ENCODE data around the gene TRIM10. TPM values are rescaled to one million over a fixed set of nuclear protein-coding genes. Genes with fewer than 3 reads are reported as not detected.

TRIM10 gene
- total and polyA plus RNA-seq, 4 donors = 0.29 to 128 (median 0.73) TPM

- TF ChIP-seq, protein P1, sequence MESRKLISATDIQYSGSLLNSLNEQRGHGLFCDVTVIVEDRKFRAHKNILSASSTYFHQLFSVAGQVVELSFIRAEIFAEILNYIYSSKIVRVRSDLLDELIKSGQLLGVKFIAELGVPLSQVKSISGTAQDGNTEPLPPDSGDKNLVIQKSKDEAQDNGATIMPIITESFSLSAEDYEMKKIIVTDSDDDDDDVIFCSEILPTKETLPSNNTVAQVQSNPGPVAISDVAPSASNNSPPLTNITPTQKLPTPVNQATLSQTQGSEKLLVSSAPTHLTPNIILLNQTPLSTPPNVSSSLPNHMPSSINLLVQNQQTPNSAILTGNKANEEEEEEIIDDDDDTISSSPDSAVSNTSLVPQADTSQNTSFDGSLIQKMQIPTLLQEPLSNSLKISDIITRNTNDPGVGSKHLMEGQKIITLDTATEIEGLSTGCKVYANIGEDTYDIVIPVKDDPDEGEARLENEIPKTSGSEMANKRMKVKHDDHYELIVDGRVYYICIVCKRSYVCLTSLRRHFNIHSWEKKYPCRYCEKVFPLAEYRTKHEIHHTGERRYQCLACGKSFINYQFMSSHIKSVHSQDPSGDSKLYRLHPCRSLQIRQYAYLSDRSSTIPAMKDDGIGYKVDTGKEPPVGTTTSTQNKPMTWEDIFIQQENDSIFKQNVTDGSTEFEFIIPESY (IDR thresholded peaks at IDR 0.05) = no peak
Observed at GRCh38 chr6:30102970-30103871, 57.8 kb downstream of the TRIM10 start (continued).

GRCh38 chr6:30102414-30102969 is 58.5 kb downstream of the TRIM10 start:
- WGBS = 46% methylated on average over 15 of the region's 15 CpGs
- H3K27me3 ChIP-seq (ENCODE audit: control insufficient read depth in 4 of 4, insufficient read depth in 4 of 4, low read length in 3 of 4) = peaks cover 0 to 7% (median 2%) of the 10 kb centered on the region in 4 donors
- peak overlapping the region; percentile 31 to 49 for H3K27ac ChIP-seq (ENCODE audit: low read depth in 1 of 2, low read length in 2 of 2)
- no peak for TF ChIP-seq EGR1 (IDR thresholded peaks at IDR 0.05; ENCODE audit: low read depth in 2 of 2)
- TF ChIP-seq YY1 (IDR thresholded peaks at IDR 0.05) = no peak
- no peak for TF ChIP-seq FOXA2 (IDR thresholded peaks at IDR 0.05)
- TF ChIP-seq NR2F2 (IDR thresholded peaks at IDR 0.05) = no peak
- no peak for TF ChIP-seq HNF4A (conservative IDR thresholded peaks at IDR 0.05)
- TF ChIP-seq RXRA (IDR thresholded peaks at IDR 0.05) = no peak
- TF ChIP-seq ATF3 (IDR thresholded peaks at IDR 0.05) = no peak
- TF ChIP-seq FOXA1 (IDR thresholded peaks at IDR 0.05) = no peak
- no peak for TF ChIP-seq GABPA (IDR thresholded peaks at IDR 0.05 in 1 of 2, conservative IDR thresholded peaks at IDR 0.05 in 1 of 2)
- TF ChIP-seq, protein P2, sequence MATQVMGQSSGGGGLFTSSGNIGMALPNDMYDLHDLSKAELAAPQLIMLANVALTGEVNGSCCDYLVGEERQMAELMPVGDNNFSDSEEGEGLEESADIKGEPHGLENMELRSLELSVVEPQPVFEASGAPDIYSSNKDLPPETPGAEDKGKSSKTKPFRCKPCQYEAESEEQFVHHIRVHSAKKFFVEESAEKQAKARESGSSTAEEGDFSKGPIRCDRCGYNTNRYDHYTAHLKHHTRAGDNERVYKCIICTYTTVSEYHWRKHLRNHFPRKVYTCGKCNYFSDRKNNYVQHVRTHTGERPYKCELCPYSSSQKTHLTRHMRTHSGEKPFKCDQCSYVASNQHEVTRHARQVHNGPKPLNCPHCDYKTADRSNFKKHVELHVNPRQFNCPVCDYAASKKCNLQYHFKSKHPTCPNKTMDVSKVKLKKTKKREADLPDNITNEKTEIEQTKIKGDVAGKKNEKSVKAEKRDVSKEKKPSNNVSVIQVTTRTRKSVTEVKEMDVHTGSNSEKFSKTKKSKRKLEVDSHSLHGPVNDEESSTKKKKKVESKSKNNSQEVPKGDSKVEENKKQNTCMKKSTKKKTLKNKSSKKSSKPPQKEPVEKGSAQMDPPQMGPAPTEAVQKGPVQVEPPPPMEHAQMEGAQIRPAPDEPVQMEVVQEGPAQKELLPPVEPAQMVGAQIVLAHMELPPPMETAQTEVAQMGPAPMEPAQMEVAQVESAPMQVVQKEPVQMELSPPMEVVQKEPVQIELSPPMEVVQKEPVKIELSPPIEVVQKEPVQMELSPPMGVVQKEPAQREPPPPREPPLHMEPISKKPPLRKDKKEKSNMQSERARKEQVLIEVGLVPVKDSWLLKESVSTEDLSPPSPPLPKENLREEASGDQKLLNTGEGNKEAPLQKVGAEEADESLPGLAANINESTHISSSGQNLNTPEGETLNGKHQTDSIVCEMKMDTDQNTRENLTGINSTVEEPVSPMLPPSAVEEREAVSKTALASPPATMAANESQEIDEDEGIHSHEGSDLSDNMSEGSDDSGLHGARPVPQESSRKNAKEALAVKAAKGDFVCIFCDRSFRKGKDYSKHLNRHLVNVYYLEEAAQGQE (IDR thresholded peaks at IDR 0.05) = no peak
- no peak for TF ChIP-seq MAX (IDR thresholded peaks at IDR 0.05)
- TF ChIP-seq TAF1 (conservative IDR thresholded peaks at IDR 0.05) = no peak
- TF ChIP-seq JUND (IDR thresholded peaks at IDR 0.05) = no peak
- TF ChIP-seq RAD21 (IDR thresholded peaks at IDR 0.05) = no peak
- no peaks in the 10 kb centered on the region for H3K9me3 ChIP-seq (ENCODE audit: control insufficient read depth in 4 of 4, low read length in 3 of 4)
- H3K36me3 ChIP-seq (ENCODE audit: control insufficient read depth in 4 of 4, insufficient read depth in 3 of 4, low read depth in 1 of 4, low read length in 3 of 4) = no peaks in the 10 kb centered on the region
- no peak for DNase-seq (ENCODE audit: low spot score)
- H3K4me1 ChIP-seq (ENCODE audit: control insufficient read depth in 4 of 4, insufficient read depth in 4 of 4, low read length in 3 of 4) = peaks cover 8 to 36% (median 28%) of the 10 kb centered on the region in 4 donors
- no peak overlapping the region for H3K9ac ChIP-seq (ENCODE audit: low read depth in 1 of 2, low read length in 2 of 2)
- peak overlapping the region in 1 of 3 donors; percentile 15 for H3K4me3 ChIP-seq (ENCODE audit: low read depth in 1 of 3, low read length in 3 of 3)

Small RNA genes lying within 50 kb of the gene (small RNA-seq; reads per million reads assigned to genes)
- not detected for gene RF00554

Other genes with a start within 250 kb of the TRIM10 start
- gene HLA-A, start 218.7 kb downstream of the TRIM10 start, total RNA-seq = 100 to 1,000 TPM; 145 to 191 TPM
- gene HLA-A, start 218.7 kb downstream of the TRIM10 start, polyA plus RNA-seq = 100 to 1,000 TPM; 256 to 321 TPM
- gene POLR1H, start 99.9 kb downstream of the TRIM10 start, total RNA-seq = 10 to 100 TPM in 1 of 2 donors, 1 to 10 TPM in 1; 7.0 to 17.2 TPM
- 10 to 100 TPM; 16.3 to 27.5 TPM for gene POLR1H, start 99.9 kb downstream of the TRIM10 start, polyA plus RNA-seq
- gene PPP1R11, start 94.0 kb downstream of the TRIM10 start, total RNA-seq = 10 to 100 TPM in 1 of 2 donors, 1 to 10 TPM in 1; 7.8 to 12.1 TPM
- 10 to 100 TPM; 26.9 to 30.9 TPM for gene PPP1R11, start 94.0 kb downstream of the TRIM10 start, polyA plus RNA-seq
- gene RNF39, start 85.4 kb downstream of the TRIM10 start, total RNA-seq = not detected
- gene RNF39, start 85.4 kb downstream of the TRIM10 start, polyA plus RNA-seq = under 1 TPM; 0.03 to 0.13 TPM
- under 1 TPM; 0.17 to 0.79 TPM for gene TRIM31, start 48.1 kb downstream of the TRIM10 start, total RNA-seq
- gene TRIM31, start 48.1 kb downstream of the TRIM10 start, polyA plus RNA-seq = 1 to 10 TPM in 1 of 2 donors, under 1 TPM in 1; 0.16 to 1.3 TPM
- under 1 TPM in 1 of 2 donors, not detected in 1; 0.51 TPM for gene TRIM40, start 25.1 kb downstream of the TRIM10 start, total RNA-seq
- not detected for gene TRIM40, start 25.1 kb downstream of the TRIM10 start, polyA plus RNA-seq
- 1 to 10 TPM; 1.6 to 2.2 TPM for gene TRIM15, start 2.3 kb upstream of the TRIM10 start, total RNA-seq
- gene TRIM15, start 2.3 kb upstream of the TRIM10 start, polyA plus RNA-seq = 1 to 10 TPM; 1.6 to 2.8 TPM
- 10 to 100 TPM; 14.9 to 50.1 TPM for gene TRIM26, start 52.2 kb upstream of the TRIM10 start, total RNA-seq
- gene TRIM26, start 52.2 kb upstream of the TRIM10 start, polyA plus RNA-seq = 10 to 100 TPM; 16.9 to 30.9 TPM
- 10 to 100 TPM in 1 of 2 donors, 1 to 10 TPM in 1; 3.5 to 11.0 TPM for gene TRIM39, start 165.7 kb upstream of the TRIM10 start, total RNA-seq
- 1 to 10 TPM; 2.7 to 5.4 TPM for gene TRIM39, start 165.7 kb upstream of the TRIM10 start, polyA plus RNA-seq
- 10 to 100 TPM in 1 of 2 donors, 1 to 10 TPM in 1; 9.3 to 19.8 TPM for gene RPP21, start 183.9 kb upstream of the TRIM10 start, total RNA-seq
- 10 to 100 TPM; 22.2 to 32.9 TPM for gene RPP21, start 183.9 kb upstream of the TRIM10 start, polyA plus RNA-seq

Measured in liver (tissue), 10 donors.